GM23248 (cell line): ENCODE data around the gene ZNF750.

Experiments
- EZH2 ChIP-seq: fragments of 200-600 bp; sonication (generic); IDR thresholded peaks from 2 replicates; pipeline ENCODE4 v1.6.1; 2018; ENCODE audit warnings: antibody characterized with exemption, mild to moderate bottlenecking; ENCODE audit not compliant: insufficient read depth, poor library complexity, severe bottlenecking
- EZH2phosphoT487 ChIP-seq: fragments of 200-600 bp; sonication (generic); IDR thresholded peaks from 2 replicates; pipeline ENCODE4 v1.6.1; 2018; ENCODE audit warnings: antibody characterized with exemption, moderate library complexity, mild to moderate bottlenecking, low read depth; ENCODE audit not compliant: insufficient read depth

DNA sequence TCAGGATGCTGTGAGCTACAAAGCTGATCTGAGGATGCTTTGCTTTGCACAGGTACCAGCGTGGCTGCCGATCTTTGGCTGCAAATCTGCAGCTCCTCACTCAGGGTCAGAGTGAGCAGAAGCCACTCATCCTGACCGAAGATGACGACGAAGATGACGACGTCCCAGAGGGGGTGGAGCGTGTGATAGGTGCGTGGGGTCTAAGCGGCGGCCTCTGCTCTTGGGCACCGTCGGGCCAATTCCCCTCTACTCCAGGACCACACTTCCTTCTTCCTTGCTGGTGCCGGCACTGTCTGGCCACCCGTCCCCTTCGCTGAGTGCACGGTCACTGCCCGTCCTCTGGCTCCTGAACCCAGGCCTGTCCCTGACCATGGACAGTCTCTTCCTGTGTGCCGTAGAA lies 34.0 kb downstream of the ZNF750 start:
- no peak for TF ChIP-seq EZH2
- no peak for TF ChIP-seq EZH2phosphoT487
